ENCODE results near the gene ANK3.
A peak's percentile ranks its signal among the peaks of the same experiment; 100 is the strongest.

DNA sequence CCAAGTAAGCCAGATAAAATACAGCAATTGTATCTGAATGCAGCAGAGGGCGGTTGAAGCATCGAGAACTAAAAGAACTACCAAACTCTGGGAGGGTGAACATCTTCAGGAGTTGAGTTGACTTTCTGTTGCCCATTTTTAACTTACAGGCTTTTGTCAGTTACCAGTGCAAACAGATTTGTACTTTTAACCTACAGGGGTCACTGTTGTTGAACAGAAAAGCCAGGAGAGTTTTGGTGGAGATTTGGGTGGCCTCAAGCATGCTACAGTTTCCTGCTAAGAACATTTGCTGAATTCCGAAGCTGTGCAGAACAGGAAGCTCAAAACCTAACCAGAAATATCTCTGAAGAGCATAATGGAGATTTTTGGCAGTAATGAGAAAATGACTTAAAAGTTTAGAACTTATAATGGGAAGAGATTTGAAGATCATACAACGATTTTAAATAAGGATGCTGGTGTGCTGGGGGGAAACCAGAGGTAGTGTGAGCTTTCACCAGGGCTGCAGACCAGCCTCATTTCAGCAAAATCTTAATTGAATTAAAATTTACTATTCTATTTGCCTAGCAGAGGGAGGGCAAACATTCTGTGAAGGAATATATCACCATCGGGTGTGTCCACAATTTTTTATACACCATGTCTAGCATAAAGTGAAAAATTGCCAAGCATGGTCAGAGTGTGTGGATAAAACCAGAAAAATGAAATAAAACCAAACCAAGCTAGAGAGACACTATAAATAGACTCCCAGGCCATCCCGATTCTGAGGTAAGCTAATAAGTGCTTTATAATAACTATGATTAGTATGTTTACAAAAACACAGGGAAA, 274.7 kb downstream of the ANK3 start:
- no peak for TF ChIP-seq ESRRA (CRISPR knock-in tag; IDR thresholded peaks at IDR 0.05; ENCODE audit: borderline replicate concordance)
- peak; percentile 39; the same call in 1 of the 2 replicates for TF ChIP-seq CTCF (IDR thresholded peaks at IDR 0.05)
- no peak for TF ChIP-seq HMGA2 (CRISPR knock-in tag; IDR thresholded peaks at IDR 0.05)
- no peak for TF ChIP-seq NR1H2 (CRISPR knock-in tag; IDR thresholded peaks at IDR 0.05)
- no peak for TF ChIP-seq CBFB (CRISPR knock-in tag; IDR thresholded peaks at IDR 0.05; ENCODE audit: low read depth)
- TF ChIP-seq SMAD4 (CRISPR knock-in tag; IDR thresholded peaks at IDR 0.05): no peak
- TF ChIP-seq TCF7 (CRISPR knock-in tag; IDR thresholded peaks at IDR 0.05; ENCODE audit: low read depth): no peak
- no peak for TF ChIP-seq PRDM15 (CRISPR knock-in tag; IDR thresholded peaks at IDR 0.05)
- TF ChIP-seq FOXJ3 (CRISPR knock-in tag; IDR thresholded peaks at IDR 0.05; ENCODE audit: borderline replicate concordance): no peak
- no peak for TF ChIP-seq AFF4 (CRISPR knock-in tag; IDR thresholded peaks at IDR 0.05; ENCODE audit: borderline replicate concordance)
- TF ChIP-seq, protein P1, sequence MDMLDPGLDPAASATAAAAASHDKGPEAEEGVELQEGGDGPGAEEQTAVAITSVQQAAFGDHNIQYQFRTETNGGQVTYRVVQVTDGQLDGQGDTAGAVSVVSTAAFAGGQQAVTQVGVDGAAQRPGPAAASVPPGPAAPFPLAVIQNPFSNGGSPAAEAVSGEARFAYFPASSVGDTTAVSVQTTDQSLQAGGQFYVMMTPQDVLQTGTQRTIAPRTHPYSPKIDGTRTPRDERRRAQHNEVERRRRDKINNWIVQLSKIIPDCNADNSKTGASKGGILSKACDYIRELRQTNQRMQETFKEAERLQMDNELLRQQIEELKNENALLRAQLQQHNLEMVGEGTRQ (CRISPR knock-in tag; IDR thresholded peaks at IDR 0.05): no peak

All from WTC11 (cell line).